H1 (cell line): ENCODE results near the gene AGTR1. TPM values are rescaled to one million over a fixed set of nuclear protein-coding genes. Genes with fewer than 3 reads are reported as not detected.
"Not testable (repeated sequence)": the region's sequence is repeated elsewhere in the genome, so short reads cannot be mapped to it uniquely, and the experiment has no call there.

ENCODE experiments used
- CTCF ChIA-PET: fragments of 300-600 bp; sonication (Branson Sonifier 250); formaldehyde crosslinking; loops from one replicate; lab custom pipeline; 2021; ENCODE audit not compliant: partially characterized antibody; lab: Charles Lee
- POLR2A ChIA-PET: fragments of 300-600 bp; sonication (Branson Sonifier 250); formaldehyde crosslinking; loops from one replicate; lab custom pipeline; 2021; ENCODE audit warnings: inconsistent platforms; ENCODE audit not compliant: partially characterized antibody; lab: Charles Lee
- DNase-seq, 2 experiments: peaks; one replicate each; pipeline versions ENCODE4 v3.0.0 to v3.0.0-alpha.2; 2010 to 2022; ENCODE audit warnings: low spot score in 2 of 2, low read depth in 1 of 2, mixed read lengths in 1 of 2
- FAIRE-seq: peaks from 2 replicates; lab custom pipeline; 2011; peaks lifted over from hg19 to GRCh38; lab: Jason Lieb, UNC
- H2AFZ ChIP-seq: 2 replicates; pipeline ENCODE4 v1.8.1; 2012; ENCODE audit warnings: low read length, inconsistent platforms
- H2AK5ac ChIP-seq: 2 replicates; pipeline ENCODE4 v1.6.1; 2013; ENCODE audit warnings: low read depth, low read length
- H2BK120ac ChIP-seq: replicated peaks from 2 replicates; pipeline ENCODE3; 2013; ENCODE audit warnings: low read depth, low read length, inconsistent platforms
- H2BK12ac ChIP-seq: 2 replicates; pipeline ENCODE4 v1.6.1; 2013; ENCODE audit warnings: low read depth, low read length
- H2BK15ac ChIP-seq: 2 replicates; pipeline ENCODE4 v1.6.1; 2013; ENCODE audit warnings: low read length
- H2BK20ac ChIP-seq: 2 replicates; pipeline ENCODE4 v1.6.1; 2013; ENCODE audit warnings: low read length
- H2BK5ac ChIP-seq: 2 replicates; pipeline ENCODE4 v1.6.1; 2013; ENCODE audit warnings: low read depth, low read length
- H3K14ac ChIP-seq: 2 replicates; pipeline ENCODE4 v1.6.1; 2013; ENCODE audit warnings: inconsistent platforms; ENCODE audit not compliant: insufficient read length
- H3K18ac ChIP-seq: 2 replicates; pipeline ENCODE4 v1.6.1; 2013; ENCODE audit warnings: low read length; ENCODE audit errors: extremely low read depth
- H3K23ac ChIP-seq: 2 replicates; pipeline ENCODE4 v1.6.1; 2013; ENCODE audit warnings: inconsistent platforms; ENCODE audit not compliant: insufficient read length
- H3K23me2 ChIP-seq: 2 replicates; pipeline ENCODE4 v1.6.1; 2013; ENCODE audit warnings: low read depth, low read length
- H3K27ac ChIP-seq: 2 replicates; pipeline ENCODE4 v1.6.1; 2011; ENCODE audit warnings: low read depth, low read length, inconsistent platforms
- H3K27me3 ChIP-seq, 4 experiments: replicated peaks in 1 of 4; 1 replicate in 1 of 4; 2 replicates in 3 of 4; pipeline versions ENCODE4 v1.6.1 to v1.8.1; 2011 to 2013; ENCODE audit warnings: low read length in 3 of 4, mild to moderate bottlenecking in 3 of 4, inconsistent platforms in 2 of 4, mixed read lengths in 2 of 4, moderate library complexity in 1 of 4; ENCODE audit not compliant: control insufficient read depth in 3 of 4, insufficient read depth in 3 of 4; ENCODE audit errors: extremely low read depth in 1 of 4
- H3K36me3 ChIP-seq, 4 experiments: 2 replicates each; pipeline versions ENCODE4 v1.6.1 to v1.8.1; 2011 to 2013; ENCODE audit warnings: mild to moderate bottlenecking in 4 of 4, low read length in 3 of 4, moderate library complexity in 2 of 4, control low read depth in 1 of 4, inconsistent platforms in 1 of 4; ENCODE audit not compliant: insufficient read depth in 4 of 4, control insufficient read depth in 2 of 4
- H3K4ac ChIP-seq: replicated peaks from 2 replicates; pipeline ENCODE3; 2013; ENCODE audit warnings: low read length, low read depth, mixed read lengths, inconsistent platforms; ENCODE audit not compliant: insufficient read length
- H3K4me1 ChIP-seq, 4 experiments: replicated peaks in 1 of 4; 1 replicate in 1 of 4; 2 replicates in 3 of 4; pipeline versions ENCODE4 v1.6.1 to v1.8.1; 2011 to 2013; ENCODE audit warnings: low read length in 3 of 4, inconsistent platforms in 2 of 4, mixed read lengths in 1 of 4; ENCODE audit not compliant: insufficient read depth in 4 of 4, control insufficient read depth in 3 of 4
- H3K4me2 ChIP-seq, 2 experiments: 2 replicates each; pipeline versions ENCODE4 v1.6.1 to v1.8.1; 2011 to 2013; ENCODE audit warnings: low read depth in 2 of 2, low read length in 2 of 2, control low read depth in 1 of 2, inconsistent platforms in 1 of 2, mild to moderate bottlenecking in 1 of 2; ENCODE audit not compliant: insufficient read depth in 1 of 2
- H3K4me3 ChIP-seq, 4 experiments: fragments of 200-600, 300-600 bp in 1 of 4; sonication (generic), shearing (Covaris generic), sonication (Bioruptor Twin) in 1 of 4; 2 replicates each; pipeline versions ENCODE4 v1.5.1 to v1.8.1; 2011 to 2016; ENCODE audit warnings: low read length in 4 of 4, low read depth in 3 of 4, control low read depth in 2 of 4, inconsistent platforms in 2 of 4, mild to moderate bottlenecking in 2 of 4, mixed read lengths in 1 of 4, moderate library complexity in 1 of 4; ENCODE audit not compliant: insufficient read depth in 2 of 4; ENCODE audit errors: extremely low read depth in 1 of 4
- H3K56ac ChIP-seq: replicated peaks from 2 replicates; pipeline ENCODE3; 2013; ENCODE audit warnings: low read depth, mild to moderate bottlenecking, mixed read lengths, low read length, inconsistent platforms; ENCODE audit not compliant: insufficient read length
- H3K79me1 ChIP-seq: 2 replicates; pipeline ENCODE4 v1.6.1; 2013; ENCODE audit warnings: low read depth, low read length, control low read depth
- H3K79me2 ChIP-seq, 2 experiments: 2 replicates each; pipeline versions ENCODE4 v1.6.1 to v1.8.1; 2012 to 2013; ENCODE audit warnings: low read length in 2 of 2, mild to moderate bottlenecking in 2 of 2, inconsistent platforms in 1 of 2; ENCODE audit not compliant: insufficient read depth in 2 of 2, control insufficient read depth in 1 of 2
- H3K9ac ChIP-seq, 4 experiments: replicated peaks in 1 of 4; 1 replicate in 1 of 4; 2 replicates in 3 of 4; pipeline versions ENCODE4 v1.6.1 to v1.8.1; 2011 to 2013; ENCODE audit warnings: low read depth in 3 of 4, low read length in 3 of 4, control low read depth in 2 of 4, mild to moderate bottlenecking in 2 of 4, moderate library complexity in 2 of 4, inconsistent platforms in 1 of 4; ENCODE audit errors: extremely low read depth in 1 of 4
- H3K9me3 ChIP-seq, 2 experiments: 2 replicates each; pipeline versions ENCODE4 v1.6.1 to v1.8.1; 2012 to 2013; ENCODE audit warnings: mild to moderate bottlenecking in 2 of 2, moderate library complexity in 2 of 2, control low read depth in 1 of 2, inconsistent platforms in 1 of 2, low read depth in 1 of 2, low read length in 1 of 2, mixed read lengths in 1 of 2; ENCODE audit not compliant: insufficient read depth in 2 of 2
- H4K20me1 ChIP-seq, 2 experiments: replicated peaks in 1 of 2; 2 replicates each; pipeline versions ENCODE3 to v1.8.1; 2011 to 2013; ENCODE audit warnings: inconsistent platforms in 2 of 2, low read length in 2 of 2, mild to moderate bottlenecking in 1 of 2; ENCODE audit not compliant: insufficient read depth in 2 of 2, control insufficient read depth in 1 of 2
- H4K5ac ChIP-seq: 2 replicates; pipeline ENCODE4 v1.6.1; 2013; ENCODE audit warnings: low read length, low read depth, mixed read lengths, inconsistent platforms; ENCODE audit not compliant: insufficient read length
- H4K8ac ChIP-seq: 2 replicates; pipeline ENCODE4 v1.8.0; 2013; ENCODE audit warnings: mild to moderate bottlenecking, moderate library complexity, low read length, inconsistent platforms; ENCODE audit not compliant: insufficient read depth; ENCODE audit errors: extremely low read depth
- H4K91ac ChIP-seq: replicated peaks from 2 replicates; pipeline ENCODE3; 2013; ENCODE audit warnings: low read length, mixed read lengths, inconsistent platforms; ENCODE audit not compliant: insufficient read length
- HDAC6 ChIP-seq: IDR thresholded peaks from one replicate; pipeline ENCODE4 v1.7.1; 2012; ENCODE audit warnings: low read depth, mild to moderate bottlenecking, inconsistent platforms, low read length, moderate library complexity
- POU5F1 ChIP-seq: IDR thresholded peaks from 2 replicates; pipeline ENCODE4 v1.6.1; 2011; ENCODE audit warnings: low read depth, mild to moderate bottlenecking, low read length, moderate library complexity
- WGBS, 2 experiments: shearing (Covaris generic) in 1 of 2; methylation state at CpG; one replicate each; pipeline versions ENCODE4 v1.1.6 to v1.1.7; 2013 to 2015; ENCODE audit warnings: low lambda C conversion rate in 2 of 2, mixed read lengths in 2 of 2, inconsistent platforms in 1 of 2, low coverage in 1 of 2, missing lambda C conversion rate in 1 of 2; ENCODE audit not compliant: insufficient replicate concordance in 2 of 2, insufficient coverage in 1 of 2, insufficient read length in 1 of 2; ENCODE audit errors: extremely low coverage in 1 of 2, missing lambda C conversion rate in 1 of 2; 5-methylcytosine and 5-hydroxymethylcytosine counted together
- polyA plus RNA-seq, 7 experiments: library from polyadenylated mRNA; depleted of rRNA in 3 of 7; stranded (reverse) in 5 of 7; unstranded in 2 of 7; fragments of >200 nt in 5 of 7; fragments of 200-250 nt in 2 of 7; gene quantifications; 1 replicate in 5 of 7; 2 replicates in 1 of 7; 4 replicates in 1 of 7; pipeline versions ENCODE4 v1.2.1 to v1.2.3, GENCODE V29; 2011 to 2013; ENCODE audit warnings: missing spikeins in 2 of 7, mixed read lengths in 2 of 7
- total RNA-seq: library from RNA; stranded (reverse); fragmentation: NEBNext Ultra II Directional; extraction: Animal tissue kit (Norgen Biotek cat#: 25700); gene quantifications from 2 replicates; pipeline ENCODE4 v1.2.1, GENCODE V29; 2021

The AGTR1 gene
- total and polyA plus RNA-seq, 2 of the 8 experiments (the other 6 are each of a cell fraction or from before 2014, with no cell fraction given), result 0.03 TPM; not detected in 1

DNA sequence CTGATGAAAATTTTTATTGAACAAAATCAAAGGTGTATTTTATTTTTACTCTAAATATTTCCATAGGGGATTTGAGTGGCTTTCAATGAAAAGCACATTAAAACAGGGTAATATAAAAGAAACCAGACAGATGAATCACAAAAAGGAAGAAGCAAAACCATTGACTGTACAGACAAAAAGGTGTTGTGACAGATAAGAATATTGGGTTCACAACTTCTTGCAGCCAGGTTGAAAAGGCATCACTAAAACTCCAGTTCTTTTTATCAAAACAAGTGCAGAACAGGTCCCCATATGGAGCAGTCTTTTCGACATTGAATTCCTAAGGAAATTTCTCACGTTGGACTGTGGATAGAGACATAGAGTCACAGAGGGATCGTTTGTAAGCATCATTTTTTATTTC, 53.8 kb downstream of the AGTR1 start (continued):
- TF ChIP-seq HDAC6 (no peak), POU5F1 (no peak)

DNA sequence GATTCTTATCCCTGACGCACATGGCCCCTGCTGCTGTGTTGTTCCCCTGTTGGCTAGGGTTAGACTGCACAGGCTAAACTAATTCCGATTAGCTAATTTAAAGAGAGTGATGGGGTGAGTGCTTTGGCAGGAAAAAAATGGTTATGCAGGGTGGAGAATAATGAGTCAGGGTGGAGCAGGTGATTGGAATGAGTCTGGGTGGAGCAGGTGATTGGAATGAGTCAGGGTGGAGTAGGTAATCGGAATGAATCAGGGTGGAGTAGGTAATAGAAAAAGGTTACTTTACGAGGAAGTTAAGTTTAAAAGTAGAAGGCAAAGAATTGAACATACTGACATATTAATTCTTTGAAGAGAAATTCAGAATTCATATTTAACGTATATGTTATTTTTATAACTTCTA, 55.7 kb downstream of the AGTR1 start:
- H3K36me3 ChIP-seq, H4K91ac ChIP-seq, H3K56ac ChIP-seq, H3K4me3 ChIP-seq, H2BK12ac ChIP-seq, H3K23me2 ChIP-seq, H4K20me1 ChIP-seq, H2BK15ac ChIP-seq, H2AFZ ChIP-seq, H4K8ac ChIP-seq, FAIRE-seq, H3K27me3 ChIP-seq, CTCF ChIA-PET, H3K79me2 ChIP-seq, POLR2A ChIA-PET, H3K14ac ChIP-seq, H2BK120ac ChIP-seq, H3K9me3 ChIP-seq, H2BK5ac ChIP-seq, H3K27ac ChIP-seq, H4K5ac ChIP-seq, H3K4me1 ChIP-seq, H2AK5ac ChIP-seq, DNase-seq, H3K4ac ChIP-seq, H3K4me2 ChIP-seq, H2BK20ac ChIP-seq, H3K23ac ChIP-seq, H3K79me1 ChIP-seq, H3K9ac ChIP-seq, H3K18ac ChIP-seq: not testable (repeated sequence)
- 94% methylated on average over 5 of the region's 5 CpGs; no CpG with 5 or more reads in 1 of the 2 experiments for WGBS, 2 experiments
